Measurements from ENCODE around the gene BCL2L2. TPM values are rescaled to one million over a fixed set of nuclear protein-coding genes. Genes with fewer than 3 reads are reported as not detected.

The BCL2L2 gene
- total and polyA plus RNA-seq, 4 donors: 4.7 to 28.0 (median 12.7) TPM

- peak overlapping the region; percentile 40 to 86 (median 66) for H3K4me3 ChIP-seq (ENCODE audit: low read depth in 1 of 3, low read length in 3 of 3)
- TF ChIP-seq RXRA (IDR thresholded peaks at IDR 0.05) (no peak), GABPA (IDR thresholded peaks at IDR 0.05 in 1 of 2, conservative IDR thresholded peaks at IDR 0.05 in 1 of 2) (no peak), TAF1 (conservative IDR thresholded peaks at IDR 0.05) (no peak), EGR1 (IDR thresholded peaks at IDR 0.05; ENCODE audit: low read depth in 2 of 2) (no peak), ZBTB33 (IDR thresholded peaks at IDR 0.05) (no peak), JUND (IDR thresholded peaks at IDR 0.05) (no peak), RAD21 (IDR thresholded peaks at IDR 0.05) (no peak), NR2F2 (IDR thresholded peaks at IDR 0.05) (no peak), HNF4A (conservative IDR thresholded peaks at IDR 0.05) (no peak), YY1 (IDR thresholded peaks at IDR 0.05) (no peak), HNF4G (IDR thresholded peaks at IDR 0.05) (no peak), FOXA1 (IDR thresholded peaks at IDR 0.05) (no peak), REST (IDR thresholded peaks at IDR 0.05) (no peak), FOXA2 (IDR thresholded peaks at IDR 0.05) (no peak), SP1 (IDR thresholded peaks at IDR 0.05) (no peak)
- TF ChIP-seq, protein P1, sequence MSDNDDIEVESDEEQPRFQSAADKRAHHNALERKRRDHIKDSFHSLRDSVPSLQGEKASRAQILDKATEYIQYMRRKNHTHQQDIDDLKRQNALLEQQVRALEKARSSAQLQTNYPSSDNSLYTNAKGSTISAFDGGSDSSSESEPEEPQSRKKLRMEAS (IDR thresholded peaks at IDR 0.05): no peak
- TF ChIP-seq, protein P2, sequence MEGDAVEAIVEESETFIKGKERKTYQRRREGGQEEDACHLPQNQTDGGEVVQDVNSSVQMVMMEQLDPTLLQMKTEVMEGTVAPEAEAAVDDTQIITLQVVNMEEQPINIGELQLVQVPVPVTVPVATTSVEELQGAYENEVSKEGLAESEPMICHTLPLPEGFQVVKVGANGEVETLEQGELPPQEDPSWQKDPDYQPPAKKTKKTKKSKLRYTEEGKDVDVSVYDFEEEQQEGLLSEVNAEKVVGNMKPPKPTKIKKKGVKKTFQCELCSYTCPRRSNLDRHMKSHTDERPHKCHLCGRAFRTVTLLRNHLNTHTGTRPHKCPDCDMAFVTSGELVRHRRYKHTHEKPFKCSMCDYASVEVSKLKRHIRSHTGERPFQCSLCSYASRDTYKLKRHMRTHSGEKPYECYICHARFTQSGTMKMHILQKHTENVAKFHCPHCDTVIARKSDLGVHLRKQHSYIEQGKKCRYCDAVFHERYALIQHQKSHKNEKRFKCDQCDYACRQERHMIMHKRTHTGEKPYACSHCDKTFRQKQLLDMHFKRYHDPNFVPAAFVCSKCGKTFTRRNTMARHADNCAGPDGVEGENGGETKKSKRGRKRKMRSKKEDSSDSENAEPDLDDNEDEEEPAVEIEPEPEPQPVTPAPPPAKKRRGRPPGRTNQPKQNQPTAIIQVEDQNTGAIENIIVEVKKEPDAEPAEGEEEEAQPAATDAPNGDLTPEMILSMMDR (IDR thresholded peaks at IDR 0.05; ENCODE audit: low read depth, low read length, missing input control): no peak
- TF ChIP-seq, protein P3, sequence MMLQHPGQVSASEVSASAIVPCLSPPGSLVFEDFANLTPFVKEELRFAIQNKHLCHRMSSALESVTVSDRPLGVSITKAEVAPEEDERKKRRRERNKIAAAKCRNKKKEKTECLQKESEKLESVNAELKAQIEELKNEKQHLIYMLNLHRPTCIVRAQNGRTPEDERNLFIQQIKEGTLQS (IDR thresholded peaks at IDR 0.05): no peak
- H3K9ac ChIP-seq (ENCODE audit: low read depth in 1 of 2, low read length in 2 of 2): peak overlapping the region; percentile 53 to 79
- WGBS: 93% methylated on average over 17 of the region's 17 CpGs
- peak overlapping the region; percentile 95 to 97 for H3K27ac ChIP-seq (ENCODE audit: low read depth in 1 of 2, low read length in 2 of 2)
- H3K36me3 ChIP-seq (ENCODE audit: control insufficient read depth in 4 of 4, insufficient read depth in 3 of 4, low read depth in 1 of 4, low read length in 3 of 4): peaks cover 7 to 20% (median 19%) of the 10 kb centered on the region in 4 donors
- H3K27me3 ChIP-seq (ENCODE audit: control insufficient read depth in 4 of 4, insufficient read depth in 4 of 4, low read length in 3 of 4): no peaks in the 10 kb centered on the region
- DNase-seq (ENCODE audit: low spot score): no peak
- peaks cover 6 to 22% (median 12%) of the 10 kb centered on the region in 4 donors for H3K4me1 ChIP-seq (ENCODE audit: control insufficient read depth in 4 of 4, insufficient read depth in 4 of 4, low read length in 3 of 4)
- no peaks in the 10 kb centered on the region for H3K9me3 ChIP-seq (ENCODE audit: control insufficient read depth in 4 of 4, low read length in 3 of 4)
Measured at GRCh38 chr14:23319746-23320583, 13.3 kb downstream of the BCL2L2 start.
